Measurements from ENCODE around the gene OTX2. TPM values are rescaled to one million over a fixed set of nuclear protein-coding genes. Genes with fewer than 3 reads are reported as not detected.

OTX2 gene
- total and polyA plus RNA-seq, 2 experiments from 2014 or later, result 0.11 to 0.53 TPM

DNA sequence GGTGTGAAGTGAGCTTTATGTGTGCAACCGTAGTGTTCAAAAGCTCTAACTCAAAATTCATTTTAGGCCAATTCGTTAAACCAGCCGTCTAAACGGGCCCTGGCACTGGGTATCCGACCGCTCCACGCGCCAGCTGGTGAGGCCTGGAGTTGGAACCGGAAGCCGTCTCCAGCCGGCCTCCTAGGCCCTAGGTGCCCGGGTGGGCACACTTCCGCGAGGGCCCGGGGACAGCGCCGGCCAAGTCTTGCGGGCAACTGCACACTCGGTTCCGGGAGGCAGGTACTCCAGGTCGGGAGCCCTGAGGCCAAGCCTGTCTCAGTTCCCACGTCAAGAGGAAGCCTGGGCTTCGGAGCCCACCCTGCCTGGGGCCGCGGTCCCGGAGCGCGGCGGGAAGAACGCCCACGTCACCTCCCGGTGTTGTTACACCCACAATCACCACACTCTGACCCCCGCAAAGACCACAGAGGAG lies 16.2 kb downstream of the OTX2 start:
- Histone ChIP-seq H3K27ac (no peak overlapping the region), H3K4me2 (peak overlapping the region; percentile 64), H3K4me1 (ENCODE audit: insufficient read depth) (peaks cover 13% of the 10 kb centered on the region), H3K9me2 (replicated peaks; ENCODE audit: insufficient read depth) (no peaks in the 10 kb centered on the region), H3K9me3 (ENCODE audit: low read depth) (no peaks in the 10 kb centered on the region), H4K20me1 (ENCODE audit: insufficient read depth, poor library complexity, severe bottlenecking) (no peaks in the 10 kb centered on the region), H3K36me3 (replicated peaks; ENCODE audit: insufficient read depth, low read depth) (no peaks in the 10 kb centered on the region), H3K27me3 (peaks cover 85% of the 10 kb centered on the region), H3K79me2 (no peaks in the 10 kb centered on the region), H2AFZ (no peak overlapping the region), H3K4me3 (no peak overlapping the region)
- TF ChIP-seq, protein P1, sequence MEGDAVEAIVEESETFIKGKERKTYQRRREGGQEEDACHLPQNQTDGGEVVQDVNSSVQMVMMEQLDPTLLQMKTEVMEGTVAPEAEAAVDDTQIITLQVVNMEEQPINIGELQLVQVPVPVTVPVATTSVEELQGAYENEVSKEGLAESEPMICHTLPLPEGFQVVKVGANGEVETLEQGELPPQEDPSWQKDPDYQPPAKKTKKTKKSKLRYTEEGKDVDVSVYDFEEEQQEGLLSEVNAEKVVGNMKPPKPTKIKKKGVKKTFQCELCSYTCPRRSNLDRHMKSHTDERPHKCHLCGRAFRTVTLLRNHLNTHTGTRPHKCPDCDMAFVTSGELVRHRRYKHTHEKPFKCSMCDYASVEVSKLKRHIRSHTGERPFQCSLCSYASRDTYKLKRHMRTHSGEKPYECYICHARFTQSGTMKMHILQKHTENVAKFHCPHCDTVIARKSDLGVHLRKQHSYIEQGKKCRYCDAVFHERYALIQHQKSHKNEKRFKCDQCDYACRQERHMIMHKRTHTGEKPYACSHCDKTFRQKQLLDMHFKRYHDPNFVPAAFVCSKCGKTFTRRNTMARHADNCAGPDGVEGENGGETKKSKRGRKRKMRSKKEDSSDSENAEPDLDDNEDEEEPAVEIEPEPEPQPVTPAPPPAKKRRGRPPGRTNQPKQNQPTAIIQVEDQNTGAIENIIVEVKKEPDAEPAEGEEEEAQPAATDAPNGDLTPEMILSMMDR (IDR thresholded peaks at IDR 0.05; ENCODE audit: poor library complexity), result no peak
- TF ChIP-seq EZH2phosphoT487 (IDR thresholded peaks at IDR 0.05; ENCODE audit: low read depth, severe bottlenecking, unreplicated experiment), result no peak
- no peak for TF ChIP-seq EZH2 (IDR thresholded peaks at IDR 0.05; ENCODE audit: borderline replicate concordance)
- no peak for DNase-seq (ENCODE audit: low spot score)
- WGBS (ENCODE audit: low lambda C conversion rate, missing lambda C conversion rate), result 43% methylated on average over 30 of the region's 33 CpGs

DNA sequence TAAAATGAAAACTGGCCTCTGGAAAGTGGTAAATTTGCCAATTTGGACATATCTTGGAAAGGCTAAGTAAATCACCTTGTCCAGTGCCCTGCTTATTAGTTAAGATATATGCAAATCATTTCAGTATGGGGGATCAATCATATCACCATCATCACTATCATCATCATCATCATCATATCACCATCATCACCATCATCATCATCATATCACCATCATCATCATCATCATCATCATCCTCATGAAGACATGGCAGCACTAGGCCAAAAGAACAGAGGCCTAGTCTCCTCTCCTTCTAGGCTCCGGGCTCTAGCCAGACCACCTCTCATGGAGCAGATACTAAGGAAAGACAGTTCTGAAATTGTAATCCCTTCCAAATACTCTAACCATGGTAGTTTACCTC lies 20.3 kb downstream of the OTX2 start:
- Histone ChIP-seq H4K20me1 (ENCODE audit: insufficient read depth, poor library complexity, severe bottlenecking) (no peaks in the 10 kb centered on the region), H3K36me3 (replicated peaks; ENCODE audit: insufficient read depth, low read depth) (no peaks in the 10 kb centered on the region), H2AFZ (no peak overlapping the region), H3K9me2 (replicated peaks; ENCODE audit: insufficient read depth) (no peaks in the 10 kb centered on the region), H3K79me2 (no peaks in the 10 kb centered on the region), H3K9me3 (ENCODE audit: low read depth) (no peaks in the 10 kb centered on the region), H3K4me1 (ENCODE audit: insufficient read depth) (peaks cover 5% of the 10 kb centered on the region), H3K27ac (no peak overlapping the region), H3K27me3 (peaks cover 74% of the 10 kb centered on the region), H3K4me2 (no peak overlapping the region), H3K4me3 (no peak overlapping the region)
- TF ChIP-seq EZH2 (IDR thresholded peaks at IDR 0.05; ENCODE audit: borderline replicate concordance) (no peak), EZH2phosphoT487 (IDR thresholded peaks at IDR 0.05; ENCODE audit: low read depth, severe bottlenecking, unreplicated experiment) (no peak)
- TF ChIP-seq, protein P1 (IDR thresholded peaks at IDR 0.05; ENCODE audit: poor library complexity), result no peak
- WGBS (ENCODE audit: low lambda C conversion rate, missing lambda C conversion rate), result 85% methylated on average over 1 of the region's 1 CpG
- no peak for DNase-seq (ENCODE audit: low spot score)

DNA sequence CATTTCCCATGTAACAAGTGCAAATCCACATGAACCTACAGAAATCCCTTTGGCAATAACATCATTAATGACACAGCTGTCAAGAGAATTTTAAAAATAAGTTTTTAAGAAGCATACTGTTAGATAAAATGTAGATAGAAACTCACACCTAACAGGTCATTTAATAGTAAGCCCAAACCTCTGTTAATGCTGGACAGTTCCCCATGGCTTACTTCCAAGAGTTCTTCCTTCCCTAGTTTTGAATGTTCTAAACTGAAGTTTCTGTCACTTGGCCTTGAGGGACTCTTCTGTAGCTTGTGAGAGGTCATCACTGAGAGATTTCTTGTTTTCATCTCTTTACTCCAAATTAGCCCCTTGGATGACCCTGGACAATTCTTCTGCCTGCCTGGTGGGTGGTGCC lies 22.7 kb downstream of the OTX2 start:
- no peaks in the 10 kb centered on the region for H3K9me2 ChIP-seq (replicated peaks; ENCODE audit: insufficient read depth)
- TF ChIP-seq EZH2 (IDR thresholded peaks at IDR 0.05; ENCODE audit: borderline replicate concordance), result no peak
- TF ChIP-seq, protein P1 (IDR thresholded peaks at IDR 0.05; ENCODE audit: poor library complexity), result no peak
- no peak overlapping the region for H3K27ac ChIP-seq
- no peaks in the 10 kb centered on the region for H3K36me3 ChIP-seq (replicated peaks; ENCODE audit: insufficient read depth, low read depth)
- no peaks in the 10 kb centered on the region for H3K4me1 ChIP-seq (ENCODE audit: insufficient read depth)
- H3K79me2 ChIP-seq, result no peaks in the 10 kb centered on the region
- no peaks in the 10 kb centered on the region for H4K20me1 ChIP-seq (ENCODE audit: insufficient read depth, poor library complexity, severe bottlenecking)
- H3K27me3 ChIP-seq, result peaks cover 49% of the 10 kb centered on the region
- DNase-seq (ENCODE audit: low spot score), result no peak
- H3K4me3 ChIP-seq, result no peak overlapping the region
- no peak overlapping the region for H2AFZ ChIP-seq
- H3K9me3 ChIP-seq (ENCODE audit: low read depth), result no peaks in the 10 kb centered on the region
- H3K4me2 ChIP-seq, result no peak overlapping the region

DNA sequence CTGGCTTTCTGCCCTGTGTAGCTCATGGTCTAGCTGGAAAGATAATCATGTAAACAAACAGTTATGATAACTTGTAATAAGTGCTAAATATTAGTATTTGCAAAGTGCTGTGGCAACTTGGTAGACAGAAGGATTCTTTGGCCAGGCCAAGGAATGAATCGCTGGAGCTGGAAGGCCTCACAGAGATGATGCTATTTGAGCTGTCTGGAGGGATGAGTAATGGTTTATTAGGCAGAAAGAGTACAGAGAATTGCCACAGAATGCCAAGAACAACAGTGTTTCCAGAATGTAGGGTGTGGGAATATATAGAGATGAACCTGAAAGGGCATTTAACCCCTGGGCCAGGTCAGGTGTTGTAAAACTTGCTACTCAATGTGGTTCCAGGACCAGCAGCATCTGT lies 27.6 kb downstream of the OTX2 start:
- no peak overlapping the region for H2AFZ ChIP-seq
- H3K36me3 ChIP-seq (replicated peaks; ENCODE audit: insufficient read depth, low read depth), result no peaks in the 10 kb centered on the region
- H4K20me1 ChIP-seq (ENCODE audit: insufficient read depth, poor library complexity, severe bottlenecking), result no peaks in the 10 kb centered on the region
- H3K27me3 ChIP-seq, result peaks cover 18% of the 10 kb centered on the region
- H3K4me2 ChIP-seq, result no peak overlapping the region
- TF ChIP-seq, protein P1 (IDR thresholded peaks at IDR 0.05; ENCODE audit: poor library complexity), result no peak
- no peak for TF ChIP-seq EZH2 (IDR thresholded peaks at IDR 0.05; ENCODE audit: borderline replicate concordance)
- no peak for TF ChIP-seq EZH2phosphoT487 (IDR thresholded peaks at IDR 0.05; ENCODE audit: low read depth, severe bottlenecking, unreplicated experiment)
- no peaks in the 10 kb centered on the region for H3K9me2 ChIP-seq (replicated peaks; ENCODE audit: insufficient read depth)
- H3K4me1 ChIP-seq (ENCODE audit: insufficient read depth), result no peaks in the 10 kb centered on the region
- 96% methylated on average over 1 of the region's 1 CpG for WGBS (ENCODE audit: low lambda C conversion rate, missing lambda C conversion rate)
- no peaks in the 10 kb centered on the region for H3K9me3 ChIP-seq (ENCODE audit: low read depth)
- H3K4me3 ChIP-seq, result no peak overlapping the region
- H3K79me2 ChIP-seq, result no peaks in the 10 kb centered on the region
- H3K27ac ChIP-seq, result no peak overlapping the region
- no peak for DNase-seq (ENCODE audit: low spot score)

Data from hepatocyte (in vitro differentiated cells).